Esophagus (tissue), 2 donors: ENCODE measurements around the gene EFHC2. TPM values are rescaled to one million over a fixed set of nuclear protein-coding genes. Genes with fewer than 3 reads are reported as not detected.

ENCODE experiments used
- H3K27ac ChIP-seq, 2 donors: one replicate each; pipeline ENCODE4 v1.5.1; 2013; ENCODE audit warnings: low read depth in 2 of 2, mild to moderate bottlenecking in 2 of 2, inconsistent platforms in 1 of 2, low read length in 1 of 2, moderate library complexity in 1 of 2
- H3K27me3 ChIP-seq, 2 donors: one replicate each; pipeline ENCODE4 v1.6.1; 2013; ENCODE audit warnings: low read length in 2 of 2, control low read depth in 1 of 2, mild to moderate bottlenecking in 1 of 2; ENCODE audit not compliant: insufficient read depth in 2 of 2, control insufficient read depth in 1 of 2
- H3K36me3 ChIP-seq, 2 donors: one replicate each; pipeline ENCODE4 v1.6.1; 2013; ENCODE audit warnings: low read length in 1 of 2; ENCODE audit not compliant: control insufficient read depth in 2 of 2, insufficient read depth in 2 of 2
- H3K4me1 ChIP-seq, 2 donors: one replicate each; pipeline ENCODE4 v1.6.1; 2013; ENCODE audit warnings: low read length in 1 of 2; ENCODE audit not compliant: control insufficient read depth in 2 of 2, insufficient read depth in 2 of 2
- H3K4me3 ChIP-seq, 2 donors: one replicate each; pipeline ENCODE4 v1.5.1; 2013; ENCODE audit warnings: low read length in 2 of 2, mild to moderate bottlenecking in 2 of 2, low read depth in 1 of 2, moderate library complexity in 1 of 2
- H3K9me3 ChIP-seq, 2 donors: one replicate each; pipeline ENCODE4 v1.6.1; 2013; ENCODE audit warnings: mild to moderate bottlenecking in 2 of 2, low read depth in 1 of 2, low read length in 1 of 2, moderate library complexity in 1 of 2; ENCODE audit not compliant: control insufficient read depth in 2 of 2, insufficient read depth in 1 of 2
- WGBS, 2 donors: extraction: QIAGEN DNeasy Blood & Tissue Kit; methylation state at CpG; one replicate each; pipeline ENCODE4 v1.1.7; 2013; 5-methylcytosine and 5-hydroxymethylcytosine counted together
- polyA plus RNA-seq, 2 donors: library from polyadenylated mRNA; stranded (reverse); fragments of 200-250 nt; gene quantifications; one replicate each; pipeline ENCODE4 v1.2.3, GENCODE V29; 2013
- donor health status: healthy with polysubstance abuse.
- donor health status: Bipolar disorder and iron deficiency.

EFHC2 gene
- polyA plus RNA-seq, 2 donors: 1.0 to 1.1 TPM

DNA sequence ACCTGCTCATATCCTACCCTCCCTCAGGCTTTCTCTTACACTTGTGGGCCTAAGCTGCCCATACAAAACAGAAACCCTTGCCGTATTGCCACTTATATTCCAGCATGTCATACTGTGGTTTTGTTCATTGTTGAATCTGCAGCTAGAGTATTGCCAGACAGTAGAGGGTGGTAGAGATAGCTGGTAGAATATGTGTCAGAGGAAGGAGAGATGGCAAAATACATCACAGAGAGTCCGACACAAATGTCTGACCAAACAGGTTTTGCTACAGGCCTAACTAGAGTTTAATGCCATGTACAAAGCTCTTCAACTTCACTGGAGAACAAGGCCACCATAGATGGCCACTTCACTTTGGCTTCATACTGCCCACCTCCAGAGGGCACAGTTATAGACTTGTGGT lies 160.1 kb downstream of the EFHC2 start:
- no peak overlapping the region for H3K27ac ChIP-seq
- 52 to 68% methylated on average over 2 of the region's 2 CpGs for WGBS, 2 donors

DNA sequence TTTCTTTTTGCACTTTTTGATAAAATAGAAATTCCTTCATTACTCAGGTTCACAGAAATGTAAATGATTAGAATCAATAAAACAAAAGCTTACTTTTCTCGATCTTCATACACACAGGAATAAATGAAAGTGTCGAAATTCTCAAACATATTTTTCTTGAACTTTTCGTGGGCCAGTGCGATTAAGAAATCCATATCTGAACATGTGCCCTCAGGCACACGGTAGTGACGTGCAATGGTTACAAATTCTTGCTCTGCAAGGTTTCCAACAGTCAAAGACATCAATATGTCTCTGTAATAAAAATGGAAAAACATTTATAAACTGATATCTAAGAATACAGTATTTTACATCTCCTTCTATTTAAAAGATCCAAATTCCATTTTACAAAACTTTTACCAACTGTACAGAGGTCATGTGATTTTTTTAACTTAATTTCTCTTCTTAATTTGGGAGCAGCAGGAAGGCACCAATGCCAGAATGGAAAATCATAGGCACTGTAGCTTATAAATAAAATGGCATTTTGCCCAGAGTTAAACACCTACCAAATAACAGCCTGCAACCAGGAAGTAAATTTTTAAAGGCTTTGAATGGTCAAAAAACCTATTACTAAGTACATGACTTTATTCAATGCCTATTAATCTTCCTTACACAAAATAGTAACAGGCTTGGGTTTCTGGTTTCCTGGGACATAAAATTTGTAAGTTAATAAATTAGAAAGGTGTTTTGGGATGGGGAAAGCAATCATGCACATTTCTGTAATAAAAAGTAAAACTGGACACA lies 165.0 kb downstream of the EFHC2 start:
- no peaks in the 10 kb centered on the region for H3K36me3 ChIP-seq

More for the DNA sequence above, 160.1 kb downstream of the EFHC2 start:
- no peaks in the 10 kb centered on the region for H3K4me1 ChIP-seq
- no peaks in the 10 kb centered on the region for H3K9me3 ChIP-seq
- no peaks in the 10 kb centered on the region for H3K27me3 ChIP-seq
- H3K4me3 ChIP-seq: no peak overlapping the region
- no peaks in the 10 kb centered on the region for H3K36me3 ChIP-seq

DNA sequence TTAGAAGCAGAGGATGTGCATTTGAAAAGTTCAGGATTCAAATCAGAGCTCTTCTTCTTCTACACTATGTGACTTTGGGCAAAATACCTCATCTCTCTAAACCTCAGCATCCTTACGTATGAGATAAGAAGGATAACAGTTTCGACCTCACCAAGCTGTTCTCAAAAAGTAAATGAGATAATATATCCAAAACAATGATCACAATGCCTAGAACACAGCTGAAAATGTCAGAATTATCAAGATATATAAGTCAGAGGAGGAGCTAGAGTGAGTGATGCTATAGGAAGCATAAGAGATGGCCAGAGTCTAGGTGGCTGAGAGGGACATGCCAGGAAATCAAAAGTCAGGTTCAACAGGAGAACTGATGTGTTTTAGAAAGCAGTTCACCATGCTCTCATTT lies 168.0 kb downstream of the EFHC2 start:
- Histone ChIP-seq H3K4me3 (no peak overlapping the region), H3K27me3 (no peaks in the 10 kb centered on the region), H3K36me3 (no peaks in the 10 kb centered on the region), H3K27ac (no peak overlapping the region), H3K4me1 (no peaks in the 10 kb centered on the region), H3K9me3 (no peaks in the 10 kb centered on the region)
- 75 to 94% methylated on average over 2 of the region's 2 CpGs for WGBS, 2 donors

More for the DNA sequence above, 165.0 kb downstream of the EFHC2 start:
- Histone ChIP-seq H3K4me1 (no peaks in the 10 kb centered on the region), H3K27me3 (no peaks in the 10 kb centered on the region), H3K4me3 (no peak overlapping the region), H3K9me3 (no peaks in the 10 kb centered on the region), H3K27ac (no peak overlapping the region)
- WGBS, 2 donors: 59 to 78% methylated on average over 6 of the region's 6 CpGs

DNA sequence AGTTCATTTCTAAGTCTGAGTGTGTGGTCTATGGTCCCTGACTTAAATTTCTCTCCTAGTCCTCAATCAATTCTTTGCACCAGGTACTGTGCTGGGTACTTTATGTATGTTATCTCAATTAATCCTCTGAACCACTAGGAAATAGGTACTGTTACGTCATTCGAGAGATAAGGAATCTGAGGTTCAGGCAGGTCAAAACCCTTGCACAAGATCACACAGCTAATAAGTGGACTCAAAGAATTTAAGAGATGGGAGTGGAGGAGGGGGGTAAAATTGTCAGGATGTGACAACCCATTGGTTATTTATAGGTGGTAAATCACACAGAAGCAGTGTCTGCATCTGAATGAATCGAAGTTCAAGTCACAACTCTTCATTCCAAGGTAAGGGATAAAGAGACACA lies 169.4 kb downstream of the EFHC2 start:
- no peak overlapping the region for H3K27ac ChIP-seq
- no peaks in the 10 kb centered on the region for H3K27me3 ChIP-seq
- WGBS, 2 donors: 81 to 93% methylated on average over 3 of the region's 3 CpGs
- no peaks in the 10 kb centered on the region for H3K4me1 ChIP-seq
- H3K4me3 ChIP-seq: no peak overlapping the region
- H3K9me3 ChIP-seq: no peaks in the 10 kb centered on the region
- H3K36me3 ChIP-seq: no peaks in the 10 kb centered on the region

DNA sequence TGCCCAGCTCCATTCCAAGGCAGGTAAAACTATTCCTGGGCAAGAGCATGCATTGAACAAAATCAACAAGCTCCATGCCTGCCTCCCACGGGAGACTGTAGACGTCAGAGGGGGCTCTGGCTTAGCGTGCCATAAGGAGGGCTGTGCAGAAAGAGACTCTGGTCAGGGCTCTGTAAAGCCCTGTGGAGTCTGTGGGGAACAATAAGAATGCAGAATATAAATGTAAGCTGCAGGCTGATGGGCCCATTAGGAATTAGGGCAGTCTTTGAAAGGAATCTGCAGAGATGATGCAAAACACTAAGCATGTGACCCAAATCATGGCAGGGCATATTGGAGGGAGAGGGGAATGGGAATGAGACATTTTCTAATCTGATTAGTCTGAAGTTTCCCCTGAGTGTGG lies 170.3 kb downstream of the EFHC2 start:
- 65 to 78% methylated on average over 3 of the region's 3 CpGs for WGBS, 2 donors
- H3K4me1 ChIP-seq: no peaks in the 10 kb centered on the region
- no peak overlapping the region for H3K4me3 ChIP-seq

DNA sequence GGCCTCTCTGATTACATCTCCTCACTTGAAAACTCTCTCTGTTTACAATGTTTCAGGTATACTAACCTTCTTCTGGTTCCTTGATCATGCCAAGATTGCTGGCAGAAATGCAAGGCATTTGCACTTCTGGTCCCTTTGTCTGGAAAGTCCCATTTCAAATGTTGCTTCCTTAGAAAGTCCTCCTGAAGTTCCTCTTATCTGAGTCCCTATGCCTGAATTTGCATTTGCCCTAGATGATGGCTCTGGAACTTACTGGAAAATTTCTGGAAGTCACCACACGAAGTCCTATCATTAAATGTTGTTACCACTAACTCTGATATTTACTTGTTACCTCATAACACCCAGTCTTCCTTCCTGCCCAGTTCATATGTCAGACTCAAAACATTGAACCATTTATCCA lies 176.4 kb downstream of the EFHC2 start:
- no peaks in the 10 kb centered on the region for H3K36me3 ChIP-seq
- no peaks in the 10 kb centered on the region for H3K27me3 ChIP-seq
- H3K4me1 ChIP-seq: no peaks in the 10 kb centered on the region
- H3K9me3 ChIP-seq: no peaks in the 10 kb centered on the region
- H3K27ac ChIP-seq: no peak overlapping the region
- no peak overlapping the region for H3K4me3 ChIP-seq
- WGBS, 2 donors: 50 to 71% methylated on average over 1 of the region's 1 CpG

More for the DNA sequence above, 170.3 kb downstream of the EFHC2 start:
- Histone ChIP-seq H3K36me3 (no peaks in the 10 kb centered on the region), H3K9me3 (no peaks in the 10 kb centered on the region), H3K27me3 (no peaks in the 10 kb centered on the region), H3K27ac (no peak overlapping the region)

DNA sequence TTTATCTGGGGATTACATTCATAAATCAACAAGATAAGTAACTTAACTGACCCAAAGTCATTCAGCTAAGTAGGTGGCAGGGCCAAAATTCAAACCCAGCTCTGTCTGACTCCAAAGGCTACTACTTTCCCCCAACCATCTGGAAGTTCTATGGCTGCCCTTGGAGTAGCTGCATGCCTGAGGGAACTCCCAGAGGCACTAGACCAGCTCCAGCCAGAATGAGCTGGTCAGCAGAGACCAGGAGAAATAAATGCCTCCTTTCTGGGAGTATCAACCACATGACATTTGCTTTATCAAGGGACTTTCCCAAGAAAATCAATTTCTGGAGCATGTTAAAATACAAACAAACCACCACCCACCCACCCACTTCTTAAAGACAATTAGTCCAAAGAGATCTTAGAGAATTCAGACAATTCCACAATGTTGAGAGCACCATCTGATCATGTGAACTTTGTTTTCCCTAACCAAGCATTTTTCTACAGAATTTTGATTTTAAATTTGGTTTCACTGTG lies 180.5 kb downstream of the EFHC2 start:
- no peak overlapping the region for H3K4me3 ChIP-seq
- no peak overlapping the region for H3K27ac ChIP-seq
- no peaks in the 10 kb centered on the region for H3K4me1 ChIP-seq
- H3K27me3 ChIP-seq: no peaks in the 10 kb centered on the region
- no peaks in the 10 kb centered on the region for H3K9me3 ChIP-seq
- no peaks in the 10 kb centered on the region for H3K36me3 ChIP-seq

DNA sequence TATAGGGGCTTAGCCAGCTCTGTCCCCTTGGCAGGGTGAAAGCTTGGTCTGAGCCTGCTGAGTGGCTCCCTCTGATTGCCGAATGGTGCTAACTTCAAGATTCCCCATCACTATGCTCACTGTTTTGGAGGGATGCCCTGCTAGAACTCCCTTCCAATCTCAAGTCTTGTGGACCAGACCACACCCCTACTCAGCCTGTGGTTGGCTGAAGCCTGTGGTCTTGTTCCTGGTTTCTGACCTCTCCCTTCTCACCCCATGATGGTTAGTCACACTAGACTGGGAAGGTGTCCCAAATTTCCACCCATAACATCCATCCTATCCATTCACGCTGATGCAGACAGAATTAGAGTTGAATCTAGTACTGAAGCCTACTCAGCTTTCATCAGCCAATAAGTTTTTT lies 185.6 kb downstream of the EFHC2 start:
- H3K27ac ChIP-seq: no peak overlapping the region
- no peaks in the 10 kb centered on the region for H3K4me1 ChIP-seq
- 80 to 84% methylated on average over 2 of the region's 2 CpGs for WGBS, 2 donors
- H3K36me3 ChIP-seq: no peaks in the 10 kb centered on the region
- H3K4me3 ChIP-seq: no peak overlapping the region
- no peaks in the 10 kb centered on the region for H3K9me3 ChIP-seq
- no peaks in the 10 kb centered on the region for H3K27me3 ChIP-seq

DNA sequence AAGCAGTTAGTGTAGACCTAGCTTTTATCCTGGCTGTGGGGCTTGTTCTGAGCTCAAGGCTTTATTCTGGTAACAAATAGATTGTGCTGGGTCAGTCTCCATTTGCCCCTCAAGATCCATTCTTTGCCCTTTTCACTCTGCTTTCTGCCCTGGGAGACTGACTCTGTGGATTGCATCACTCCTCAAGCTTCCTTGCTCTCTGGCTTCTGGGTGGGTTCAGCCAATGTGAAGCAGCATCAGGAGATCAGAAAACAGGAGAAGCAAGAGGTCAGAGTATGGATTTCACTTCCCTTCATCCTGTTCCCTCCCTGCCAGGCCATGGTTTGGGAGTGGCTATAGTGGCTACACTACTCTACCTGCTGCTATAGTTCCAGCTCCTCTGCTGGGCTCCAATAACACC lies 186.2 kb downstream of the EFHC2 start:
- Histone ChIP-seq H3K9me3 (no peaks in the 10 kb centered on the region), H3K4me3 (no peak overlapping the region), H3K36me3 (no peaks in the 10 kb centered on the region), H3K27ac (no peak overlapping the region), H3K4me1 (no peaks in the 10 kb centered on the region), H3K27me3 (no peaks in the 10 kb centered on the region)

DNA sequence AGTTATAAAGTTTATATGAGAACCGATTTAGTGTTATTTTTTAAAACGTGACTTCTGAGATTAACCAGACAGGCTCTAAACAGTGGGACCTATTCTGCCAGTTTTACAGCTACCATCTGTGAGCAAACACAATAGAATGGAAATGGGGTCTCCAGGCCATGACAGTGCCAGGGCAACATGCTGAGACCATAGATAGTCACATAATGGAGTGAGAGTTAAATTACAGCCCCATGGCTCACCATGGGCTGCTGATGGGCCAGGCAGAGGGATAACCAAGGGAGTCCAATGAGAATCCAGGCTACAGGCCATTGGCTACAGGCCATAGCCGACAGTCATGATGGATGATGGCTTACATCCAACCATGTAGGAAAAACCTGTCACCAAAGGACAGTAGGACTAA lies 186.7 kb downstream of the EFHC2 start:
- Histone ChIP-seq H3K4me1 (no peaks in the 10 kb centered on the region), H3K36me3 (no peaks in the 10 kb centered on the region), H3K9me3 (no peaks in the 10 kb centered on the region), H3K27me3 (no peaks in the 10 kb centered on the region), H3K4me3 (no peak overlapping the region), H3K27ac (no peak overlapping the region)
- WGBS, 2 donors: 71 to 73% methylated on average over 3 of the region's 3 CpGs
